Astrocyte of the spinal cord (primary cell): Measurements from ENCODE around the gene PDE5A.

Source experiments
- DNase-seq: peaks from one replicate; pipeline ENCODE4 v3.0.0; 2011; ENCODE audit warnings: low read depth, low spot score
- H3K4me3 ChIP-seq: 2 replicates; pipeline ENCODE4 v1.5.1; 2011; ENCODE audit warnings: low read depth, mild to moderate bottlenecking, low read length, moderate library complexity
- CTCF ChIP-seq: IDR thresholded peaks from 2 replicates; pipeline ENCODE4 v1.5.1; 2012; ENCODE audit warnings: low read depth, mild to moderate bottlenecking, low read length, inconsistent platforms
- in situ Hi-C: cut with HindIII; loops from 2 replicates; pipeline ENCODE4 v1.10.0; 2017; ENCODE audit warnings: low sequenced_read_pairs

PDE5A gene

GRCh38 chr4:119659576-119659975, 31.0 kb upstream of the PDE5A start:
- TF ChIP-seq CTCF: no peak
- in situ Hi-C loops: no loop called here
- peak; percentile 59 for DNase-seq
- H3K4me3 ChIP-seq: no peak overlapping the region

- no peak overlapping the region for H3K4me3 ChIP-seq
- DNase-seq: peak; percentile 53
- in situ Hi-C loops: no loop called here
- TF ChIP-seq CTCF: no peak
Measured at GRCh38 chr4:119657111-119657611, 28.6 kb upstream of the PDE5A start.

GRCh38 chr4:119656342-119656741, 27.7 kb upstream of the PDE5A start:
- in situ Hi-C loops: no loop called here
- H3K4me3 ChIP-seq: no peak overlapping the region
- no peak for DNase-seq
- TF ChIP-seq CTCF: no peak

GRCh38 chr4:119655111-119655837, 26.7 kb upstream of the PDE5A start:
- in situ Hi-C loops: no loop called here
- TF ChIP-seq CTCF: no peak
- H3K4me3 ChIP-seq: no peak overlapping the region
- no peak for DNase-seq

GRCh38 chr4:119653990-119654389, 25.4 kb upstream of the PDE5A start:
- in situ Hi-C loops: no loop called here
- TF ChIP-seq CTCF: no peak
- no peak overlapping the region for H3K4me3 ChIP-seq
- no peak for DNase-seq

GRCh38 chr4:119652998-119653397, 24.4 kb upstream of the PDE5A start:
- no peak for TF ChIP-seq CTCF
- H3K4me3 ChIP-seq: no peak overlapping the region
- in situ Hi-C loops: no loop called here
- peak; percentile 85 for DNase-seq
